Loucy (cell line): ENCODE measurements around the gene ALK.

Source experiments
- H2AFZ ChIP-seq: fragments of 200-600 bp; sonication (generic); 2 replicates; pipeline ENCODE4 v1.6.0; 2016; ENCODE audit warnings: antibody characterized with exemption, mild to moderate bottlenecking, low read length, moderate library complexity
- H3F3A ChIP-seq: fragments of 200-600 bp; 2 replicates; pipeline ENCODE4 v1.6.0; 2016; ENCODE audit warnings: antibody characterized with exemption, low read depth, mild to moderate bottlenecking
- H3K27me3 ChIP-seq: fragments of 200-600 bp; sonication (generic); 2 replicates; pipeline ENCODE4 v1.6.1; 2014; ENCODE audit warnings: low read length, mild to moderate bottlenecking; ENCODE audit not compliant: insufficient read depth, poor library complexity, severe bottlenecking
- H3K36me3 ChIP-seq: fragments of 200-600 bp; sonication (generic); 2 replicates; pipeline ENCODE4 v1.6.1; 2016; ENCODE audit warnings: low read length; ENCODE audit not compliant: insufficient read depth
- H3K4me1 ChIP-seq: fragments of 200-600 bp; sonication (generic); 2 replicates; pipeline ENCODE4 v1.5.1; 2014; ENCODE audit warnings: low read length, mild to moderate bottlenecking; ENCODE audit not compliant: insufficient read depth, poor library complexity, severe bottlenecking
- H3K4me2 ChIP-seq: fragments of 200-600 bp; sonication (generic); 2 replicates; pipeline ENCODE4 v1.6.0; 2014; ENCODE audit warnings: antibody characterized with exemption, low read length, low read depth, mild to moderate bottlenecking; ENCODE audit not compliant: poor library complexity, severe bottlenecking
- H3K4me3 ChIP-seq: fragments of 200-600 bp; sonication (generic); 2 replicates; pipeline ENCODE4 v1.5.1; 2014; ENCODE audit warnings: low read length, mild to moderate bottlenecking, mixed read lengths; ENCODE audit not compliant: poor library complexity, severe bottlenecking
- H3K79me2 ChIP-seq: fragments of 200-600 bp; sonication (generic); 2 replicates; pipeline ENCODE4 v1.6.1; 2014; ENCODE audit warnings: low read length; ENCODE audit not compliant: insufficient read depth
- H3K9ac ChIP-seq: fragments of 200-600 bp; sonication (generic); 2 replicates; pipeline ENCODE4 v1.6.0; 2014; ENCODE audit warnings: mild to moderate bottlenecking, low read depth, low read length, moderate library complexity; ENCODE audit not compliant: poor library complexity, severe bottlenecking
- H3K9me2 ChIP-seq: fragments of 200-600 bp; sonication (generic); replicated peaks from 2 replicates; pipeline ENCODE4 v1.6.1; 2016; ENCODE audit warnings: low read depth, low read length, mixed read lengths
- H3K9me3 ChIP-seq: fragments of 200-600 bp; sonication (generic); 2 replicates; pipeline ENCODE4 v1.6.1; 2014; ENCODE audit warnings: mild to moderate bottlenecking, antibody characterized with exemption, low read length, low read depth; ENCODE audit not compliant: insufficient read depth
- H4K20me1 ChIP-seq: fragments of 200-600 bp; sonication (generic); 2 replicates; pipeline ENCODE4 v1.6.0; 2014; ENCODE audit warnings: antibody characterized with exemption, low read length, mild to moderate bottlenecking; ENCODE audit not compliant: insufficient read depth, poor library complexity, severe bottlenecking
- EZH2phosphoT487 ChIP-seq: fragments of 200-600 bp; IDR thresholded peaks from 2 replicates; pipeline ENCODE4 v1.6.1; 2018; ENCODE audit warnings: antibody characterized with exemption, mild to moderate bottlenecking, moderate library complexity, borderline replicate concordance
- TF ChIP-seq, protein P1 (sequence below): fragments of 200-600 bp; sonication (generic); conservative IDR thresholded peaks from 2 replicates; pipeline ENCODE4 v1.5.1; 2014; ENCODE audit warnings: mild to moderate bottlenecking, antibody characterized with exemption, low read length

ALK gene

GRCh38 chr2:29892585-29893259 lies 28.7 kb downstream of the ALK start:
- Histone ChIP-seq H3K79me2 (no peaks in the 10 kb centered on the region), H3K4me1 (peaks cover 23% of the 10 kb centered on the region), H3K4me2 (peak overlapping the region; percentile 28), H3K9me3 (no peaks in the 10 kb centered on the region), H4K20me1 (no peaks in the 10 kb centered on the region), H3F3A (no peaks in the 10 kb centered on the region), H2AFZ (no peak overlapping the region), H3K36me3 (no peaks in the 10 kb centered on the region), H3K4me3 (no peak overlapping the region), H3K9ac (no peak overlapping the region), H3K27me3 (no peaks in the 10 kb centered on the region), H3K9me2 (no peaks in the 10 kb centered on the region)
- TF ChIP-seq, protein P1, sequence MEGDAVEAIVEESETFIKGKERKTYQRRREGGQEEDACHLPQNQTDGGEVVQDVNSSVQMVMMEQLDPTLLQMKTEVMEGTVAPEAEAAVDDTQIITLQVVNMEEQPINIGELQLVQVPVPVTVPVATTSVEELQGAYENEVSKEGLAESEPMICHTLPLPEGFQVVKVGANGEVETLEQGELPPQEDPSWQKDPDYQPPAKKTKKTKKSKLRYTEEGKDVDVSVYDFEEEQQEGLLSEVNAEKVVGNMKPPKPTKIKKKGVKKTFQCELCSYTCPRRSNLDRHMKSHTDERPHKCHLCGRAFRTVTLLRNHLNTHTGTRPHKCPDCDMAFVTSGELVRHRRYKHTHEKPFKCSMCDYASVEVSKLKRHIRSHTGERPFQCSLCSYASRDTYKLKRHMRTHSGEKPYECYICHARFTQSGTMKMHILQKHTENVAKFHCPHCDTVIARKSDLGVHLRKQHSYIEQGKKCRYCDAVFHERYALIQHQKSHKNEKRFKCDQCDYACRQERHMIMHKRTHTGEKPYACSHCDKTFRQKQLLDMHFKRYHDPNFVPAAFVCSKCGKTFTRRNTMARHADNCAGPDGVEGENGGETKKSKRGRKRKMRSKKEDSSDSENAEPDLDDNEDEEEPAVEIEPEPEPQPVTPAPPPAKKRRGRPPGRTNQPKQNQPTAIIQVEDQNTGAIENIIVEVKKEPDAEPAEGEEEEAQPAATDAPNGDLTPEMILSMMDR, result no peak
- no peak for TF ChIP-seq EZH2phosphoT487

DNA sequence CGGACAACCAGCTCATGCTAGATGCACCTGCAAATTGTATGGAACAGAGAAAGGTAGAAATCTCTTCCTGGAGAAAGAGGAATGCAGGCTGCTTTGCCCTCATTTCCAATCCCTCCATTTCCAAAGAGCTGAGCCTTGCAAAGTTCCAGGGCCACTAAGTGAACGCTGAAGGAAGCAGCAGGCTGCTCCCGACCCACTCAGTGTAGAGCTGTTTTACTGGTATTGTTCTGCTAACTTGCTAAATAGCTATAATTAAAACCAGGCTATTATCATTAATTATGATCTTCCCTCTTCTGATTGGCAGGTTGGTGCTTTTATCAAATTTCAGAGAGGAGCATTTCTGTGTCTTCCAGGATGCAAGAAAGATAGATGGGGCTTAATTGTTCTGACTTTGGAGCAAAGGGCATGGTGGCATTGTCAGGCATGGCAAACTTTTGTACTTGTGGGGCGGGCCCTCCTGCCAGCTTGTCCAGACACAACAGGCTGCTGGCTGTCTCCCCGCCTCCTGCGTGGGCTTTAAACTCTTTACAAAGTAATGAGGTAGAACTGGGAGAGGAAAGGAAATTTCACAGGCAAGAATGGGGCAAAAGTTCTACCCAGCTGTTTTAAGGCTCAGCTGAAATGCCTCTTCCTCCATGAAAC lies 40.2 kb downstream of the ALK start:
- H3K36me3 ChIP-seq, result no peaks in the 10 kb centered on the region
- H3K79me2 ChIP-seq, result no peaks in the 10 kb centered on the region
- H3K9ac ChIP-seq, result no peak overlapping the region
- H3F3A ChIP-seq, result no peaks in the 10 kb centered on the region
- no peaks in the 10 kb centered on the region for H3K27me3 ChIP-seq
- no peaks in the 10 kb centered on the region for H3K9me2 ChIP-seq
- H4K20me1 ChIP-seq, result no peaks in the 10 kb centered on the region
- H3K4me3 ChIP-seq, result no peak overlapping the region
- no peak overlapping the region for H3K4me2 ChIP-seq
- H3K9me3 ChIP-seq, result no peaks in the 10 kb centered on the region
- no peak overlapping the region; the same call in 1 of the 2 replicates for H2AFZ ChIP-seq
- no peak for TF ChIP-seq EZH2phosphoT487
- TF ChIP-seq, protein P1, result no peak
- peaks cover 16% of the 10 kb centered on the region for H3K4me1 ChIP-seq

DNA sequence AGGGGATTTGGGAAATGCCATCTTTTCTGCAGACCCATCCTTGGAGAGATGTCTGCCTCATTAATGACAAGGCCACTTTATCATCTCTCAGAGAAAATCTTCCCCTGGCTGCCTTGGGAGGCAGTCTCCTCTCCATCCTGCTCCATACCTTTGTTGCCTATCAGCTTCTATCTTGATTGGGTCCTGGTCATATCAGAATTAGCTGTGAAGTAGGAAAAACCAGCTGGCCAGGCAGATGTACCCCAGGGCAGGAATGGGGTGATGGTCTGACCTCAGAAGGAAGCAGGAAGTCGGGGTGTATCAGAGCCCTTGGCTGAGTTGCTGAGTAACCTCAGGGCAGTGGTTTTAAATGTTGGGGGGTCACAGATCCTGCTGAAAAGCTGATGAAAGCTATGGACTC lies 41.3 kb downstream of the ALK start:
- Histone ChIP-seq H3K27me3 (no peaks in the 10 kb centered on the region), H2AFZ (no peak overlapping the region), H3K9me3 (no peaks in the 10 kb centered on the region), H3K4me3 (no peak overlapping the region), H3K36me3 (no peaks in the 10 kb centered on the region), H3K4me1 (peaks cover 16% of the 10 kb centered on the region), H3K9ac (no peak overlapping the region), H4K20me1 (no peaks in the 10 kb centered on the region), H3K79me2 (no peaks in the 10 kb centered on the region), H3K4me2 (no peak overlapping the region), H3F3A (no peaks in the 10 kb centered on the region), H3K9me2 (no peaks in the 10 kb centered on the region)
- no peak for TF ChIP-seq EZH2phosphoT487
- TF ChIP-seq, protein P1, result no peak
